H1 (cell line): ENCODE data around the gene RALGAPB. TPM values are rescaled to one million over a fixed set of nuclear protein-coding genes. Genes with fewer than 3 reads are reported as not detected.

Source experiments
- CTCF ChIA-PET: fragments of 300-600 bp; sonication (Branson Sonifier 250); formaldehyde crosslinking; loops from one replicate; lab custom pipeline; 2021; ENCODE audit not compliant: partially characterized antibody; lab: Charles Lee
- POLR2A ChIA-PET: fragments of 300-600 bp; sonication (Branson Sonifier 250); formaldehyde crosslinking; loops from one replicate; lab custom pipeline; 2021; ENCODE audit warnings: inconsistent platforms; ENCODE audit not compliant: partially characterized antibody; lab: Charles Lee
- DNase-seq, 2 experiments: peaks; one replicate each; pipeline versions ENCODE4 v3.0.0 to v3.0.0-alpha.2; 2010 to 2022; ENCODE audit warnings: low spot score in 2 of 2, low read depth in 1 of 2, mixed read lengths in 1 of 2
- FAIRE-seq: peaks from 2 replicates; lab custom pipeline; 2011; peaks lifted over from hg19 to GRCh38; lab: Jason Lieb, UNC
- H2AFZ ChIP-seq: 2 replicates; pipeline ENCODE4 v1.8.1; 2012; ENCODE audit warnings: low read length, inconsistent platforms
- H2AK5ac ChIP-seq: 2 replicates; pipeline ENCODE4 v1.6.1; 2013; ENCODE audit warnings: low read depth, low read length
- H2BK120ac ChIP-seq: replicated peaks from 2 replicates; pipeline ENCODE3; 2013; ENCODE audit warnings: low read depth, low read length, inconsistent platforms
- H2BK12ac ChIP-seq: 2 replicates; pipeline ENCODE4 v1.6.1; 2013; ENCODE audit warnings: low read depth, low read length
- H2BK15ac ChIP-seq: 2 replicates; pipeline ENCODE4 v1.6.1; 2013; ENCODE audit warnings: low read length
- H2BK20ac ChIP-seq: 2 replicates; pipeline ENCODE4 v1.6.1; 2013; ENCODE audit warnings: low read length
- H2BK5ac ChIP-seq: 2 replicates; pipeline ENCODE4 v1.6.1; 2013; ENCODE audit warnings: low read depth, low read length
- H3K14ac ChIP-seq: 2 replicates; pipeline ENCODE4 v1.6.1; 2013; ENCODE audit warnings: inconsistent platforms; ENCODE audit not compliant: insufficient read length
- H3K18ac ChIP-seq: 2 replicates; pipeline ENCODE4 v1.6.1; 2013; ENCODE audit warnings: low read length; ENCODE audit errors: extremely low read depth
- H3K23ac ChIP-seq: 2 replicates; pipeline ENCODE4 v1.6.1; 2013; ENCODE audit warnings: inconsistent platforms; ENCODE audit not compliant: insufficient read length
- H3K23me2 ChIP-seq: 2 replicates; pipeline ENCODE4 v1.6.1; 2013; ENCODE audit warnings: low read depth, low read length
- H3K27ac ChIP-seq: 2 replicates; pipeline ENCODE4 v1.6.1; 2011; ENCODE audit warnings: low read depth, low read length, inconsistent platforms
- H3K27me3 ChIP-seq, 4 experiments: replicated peaks in 1 of 4; 1 replicate in 1 of 4; 2 replicates in 3 of 4; pipeline versions ENCODE4 v1.6.1 to v1.8.1; 2011 to 2013; ENCODE audit warnings: low read length in 3 of 4, mild to moderate bottlenecking in 3 of 4, inconsistent platforms in 2 of 4, mixed read lengths in 2 of 4, moderate library complexity in 1 of 4; ENCODE audit not compliant: control insufficient read depth in 3 of 4, insufficient read depth in 3 of 4; ENCODE audit errors: extremely low read depth in 1 of 4
- H3K36me3 ChIP-seq, 4 experiments: 2 replicates each; pipeline versions ENCODE4 v1.6.1 to v1.8.1; 2011 to 2013; ENCODE audit warnings: mild to moderate bottlenecking in 4 of 4, low read length in 3 of 4, moderate library complexity in 2 of 4, control low read depth in 1 of 4, inconsistent platforms in 1 of 4; ENCODE audit not compliant: insufficient read depth in 4 of 4, control insufficient read depth in 2 of 4
- H3K4ac ChIP-seq: replicated peaks from 2 replicates; pipeline ENCODE3; 2013; ENCODE audit warnings: low read length, low read depth, mixed read lengths, inconsistent platforms; ENCODE audit not compliant: insufficient read length
- H3K4me1 ChIP-seq, 4 experiments: replicated peaks in 1 of 4; 1 replicate in 1 of 4; 2 replicates in 3 of 4; pipeline versions ENCODE4 v1.6.1 to v1.8.1; 2011 to 2013; ENCODE audit warnings: low read length in 3 of 4, inconsistent platforms in 2 of 4, mixed read lengths in 1 of 4; ENCODE audit not compliant: insufficient read depth in 4 of 4, control insufficient read depth in 3 of 4
- H3K4me2 ChIP-seq, 2 experiments: 2 replicates each; pipeline versions ENCODE4 v1.6.1 to v1.8.1; 2011 to 2013; ENCODE audit warnings: low read depth in 2 of 2, low read length in 2 of 2, control low read depth in 1 of 2, inconsistent platforms in 1 of 2, mild to moderate bottlenecking in 1 of 2; ENCODE audit not compliant: insufficient read depth in 1 of 2
- H3K4me3 ChIP-seq, 4 experiments: fragments of 200-600, 300-600 bp in 1 of 4; sonication (generic), shearing (Covaris generic), sonication (Bioruptor Twin) in 1 of 4; 2 replicates each; pipeline versions ENCODE4 v1.5.1 to v1.8.1; 2011 to 2016; ENCODE audit warnings: low read length in 4 of 4, low read depth in 3 of 4, control low read depth in 2 of 4, inconsistent platforms in 2 of 4, mild to moderate bottlenecking in 2 of 4, mixed read lengths in 1 of 4, moderate library complexity in 1 of 4; ENCODE audit not compliant: insufficient read depth in 2 of 4; ENCODE audit errors: extremely low read depth in 1 of 4
- H3K56ac ChIP-seq: replicated peaks from 2 replicates; pipeline ENCODE3; 2013; ENCODE audit warnings: low read depth, mild to moderate bottlenecking, mixed read lengths, low read length, inconsistent platforms; ENCODE audit not compliant: insufficient read length
- H3K79me1 ChIP-seq: 2 replicates; pipeline ENCODE4 v1.6.1; 2013; ENCODE audit warnings: low read depth, low read length, control low read depth
- H3K79me2 ChIP-seq, 2 experiments: 2 replicates each; pipeline versions ENCODE4 v1.6.1 to v1.8.1; 2012 to 2013; ENCODE audit warnings: low read length in 2 of 2, mild to moderate bottlenecking in 2 of 2, inconsistent platforms in 1 of 2; ENCODE audit not compliant: insufficient read depth in 2 of 2, control insufficient read depth in 1 of 2
- H3K9ac ChIP-seq, 4 experiments: replicated peaks in 1 of 4; 1 replicate in 1 of 4; 2 replicates in 3 of 4; pipeline versions ENCODE4 v1.6.1 to v1.8.1; 2011 to 2013; ENCODE audit warnings: low read depth in 3 of 4, low read length in 3 of 4, control low read depth in 2 of 4, mild to moderate bottlenecking in 2 of 4, moderate library complexity in 2 of 4, inconsistent platforms in 1 of 4; ENCODE audit errors: extremely low read depth in 1 of 4
- H3K9me3 ChIP-seq, 2 experiments: 2 replicates each; pipeline versions ENCODE4 v1.6.1 to v1.8.1; 2012 to 2013; ENCODE audit warnings: mild to moderate bottlenecking in 2 of 2, moderate library complexity in 2 of 2, control low read depth in 1 of 2, inconsistent platforms in 1 of 2, low read depth in 1 of 2, low read length in 1 of 2, mixed read lengths in 1 of 2; ENCODE audit not compliant: insufficient read depth in 2 of 2
- H4K20me1 ChIP-seq, 2 experiments: replicated peaks in 1 of 2; 2 replicates each; pipeline versions ENCODE3 to v1.8.1; 2011 to 2013; ENCODE audit warnings: inconsistent platforms in 2 of 2, low read length in 2 of 2, mild to moderate bottlenecking in 1 of 2; ENCODE audit not compliant: insufficient read depth in 2 of 2, control insufficient read depth in 1 of 2
- H4K5ac ChIP-seq: 2 replicates; pipeline ENCODE4 v1.6.1; 2013; ENCODE audit warnings: low read length, low read depth, mixed read lengths, inconsistent platforms; ENCODE audit not compliant: insufficient read length
- H4K8ac ChIP-seq: 2 replicates; pipeline ENCODE4 v1.8.0; 2013; ENCODE audit warnings: mild to moderate bottlenecking, moderate library complexity, low read length, inconsistent platforms; ENCODE audit not compliant: insufficient read depth; ENCODE audit errors: extremely low read depth
- H4K91ac ChIP-seq: replicated peaks from 2 replicates; pipeline ENCODE3; 2013; ENCODE audit warnings: low read length, mixed read lengths, inconsistent platforms; ENCODE audit not compliant: insufficient read length
- HDAC2 ChIP-seq, 2 experiments: fragments of 300-600 bp in 1 of 2; sonication (generic) in 1 of 2; IDR thresholded peaks; 2 replicates each; pipeline ENCODE4 v1.6.1; 2011 to 2012; ENCODE audit warnings: low read depth in 2 of 2, low read length in 2 of 2, mild to moderate bottlenecking in 2 of 2, moderate library complexity in 2 of 2, borderline replicate concordance in 1 of 2, inconsistent platforms in 1 of 2
- KDM4A ChIP-seq: IDR thresholded peaks from one replicate; pipeline ENCODE4 v1.7.1; 2012; ENCODE audit warnings: low read depth, mild to moderate bottlenecking, moderate library complexity, low read length, inconsistent platforms; ENCODE audit not compliant: severe bottlenecking
- KDM5A ChIP-seq: fragments of 200-600 bp; IDR thresholded peaks from 2 replicates; pipeline ENCODE4 v1.7.1; 2012; ENCODE audit warnings: mild to moderate bottlenecking, low read length, inconsistent platforms, mixed read lengths
- POLR2A ChIP-seq, 2 experiments: IDR thresholded peaks; 1 replicate in 1 of 2; 2 replicates in 1 of 2; pipeline ENCODE4 v1.6.1; 2011; ENCODE audit warnings: low read depth in 2 of 2, low read length in 2 of 2, mild to moderate bottlenecking in 2 of 2; ENCODE audit errors: control extremely low read depth in 1 of 2
- RAD21 ChIP-seq, 2 experiments: IDR thresholded peaks in 1 of 2; conservative IDR thresholded peaks in 1 of 2; 2 replicates each; pipeline ENCODE4 v1.6.1; 2011; ENCODE audit warnings: low read depth in 2 of 2, low read length in 2 of 2, improper control_type of control experiment in 1 of 2, inconsistent platforms in 1 of 2, mild to moderate bottlenecking in 1 of 2, moderate library complexity in 1 of 2
- RFX5 ChIP-seq: IDR thresholded peaks from 2 replicates; pipeline ENCODE4 v1.6.1; 2011; ENCODE audit warnings: low read depth, low read length, improper control_type of control experiment, borderline replicate concordance
- RXRA ChIP-seq: IDR thresholded peaks from 2 replicates; pipeline ENCODE4 v1.6.1; 2011; ENCODE audit warnings: low read depth, mild to moderate bottlenecking, low read length, moderate library complexity; ENCODE audit not compliant: insufficient read depth
- SIRT6 ChIP-seq: IDR thresholded peaks from one replicate; pipeline ENCODE4 v1.7.1; 2012; ENCODE audit warnings: low read length, inconsistent platforms
- SRF ChIP-seq: IDR thresholded peaks from 2 replicates; pipeline ENCODE4 v1.6.1; 2011; ENCODE audit warnings: mild to moderate bottlenecking, low read depth, low read length, moderate library complexity
- ZNF274 ChIP-seq: IDR thresholded peaks from 2 replicates; pipeline ENCODE4 v1.7.0; 2012; ENCODE audit warnings: low read length, borderline replicate concordance; ENCODE audit errors: extremely low read depth
- WGBS, 2 experiments: shearing (Covaris generic) in 1 of 2; methylation state at CpG; one replicate each; pipeline versions ENCODE4 v1.1.6 to v1.1.7; 2013 to 2015; ENCODE audit warnings: low lambda C conversion rate in 2 of 2, mixed read lengths in 2 of 2, inconsistent platforms in 1 of 2, low coverage in 1 of 2, missing lambda C conversion rate in 1 of 2; ENCODE audit not compliant: insufficient replicate concordance in 2 of 2, insufficient coverage in 1 of 2, insufficient read length in 1 of 2; ENCODE audit errors: extremely low coverage in 1 of 2, missing lambda C conversion rate in 1 of 2; 5-methylcytosine and 5-hydroxymethylcytosine counted together
- polyA plus RNA-seq, 7 experiments: library from polyadenylated mRNA; depleted of rRNA in 3 of 7; stranded (reverse) in 5 of 7; unstranded in 2 of 7; fragments of >200 nt in 5 of 7; fragments of 200-250 nt in 2 of 7; gene quantifications; 1 replicate in 5 of 7; 2 replicates in 1 of 7; 4 replicates in 1 of 7; pipeline versions ENCODE4 v1.2.1 to v1.2.3, GENCODE V29; 2011 to 2013; ENCODE audit warnings: missing spikeins in 2 of 7, mixed read lengths in 2 of 7
- total RNA-seq: library from RNA; stranded (reverse); fragmentation: NEBNext Ultra II Directional; extraction: Animal tissue kit (Norgen Biotek cat#: 25700); gene quantifications from 2 replicates; pipeline ENCODE4 v1.2.1, GENCODE V29; 2021
- TF ChIP-seq, protein P1 (sequence below): IDR thresholded peaks from 2 replicates; pipeline ENCODE4 v1.6.1; 2011; ENCODE audit warnings: low read length, improper control_type of control experiment

The RALGAPB gene
- total and polyA plus RNA-seq, 2 of the 8 experiments (the other 6 are each of a cell fraction or from before 2014, with no cell fraction given) = 10.6 to 35.1 TPM

DNA sequence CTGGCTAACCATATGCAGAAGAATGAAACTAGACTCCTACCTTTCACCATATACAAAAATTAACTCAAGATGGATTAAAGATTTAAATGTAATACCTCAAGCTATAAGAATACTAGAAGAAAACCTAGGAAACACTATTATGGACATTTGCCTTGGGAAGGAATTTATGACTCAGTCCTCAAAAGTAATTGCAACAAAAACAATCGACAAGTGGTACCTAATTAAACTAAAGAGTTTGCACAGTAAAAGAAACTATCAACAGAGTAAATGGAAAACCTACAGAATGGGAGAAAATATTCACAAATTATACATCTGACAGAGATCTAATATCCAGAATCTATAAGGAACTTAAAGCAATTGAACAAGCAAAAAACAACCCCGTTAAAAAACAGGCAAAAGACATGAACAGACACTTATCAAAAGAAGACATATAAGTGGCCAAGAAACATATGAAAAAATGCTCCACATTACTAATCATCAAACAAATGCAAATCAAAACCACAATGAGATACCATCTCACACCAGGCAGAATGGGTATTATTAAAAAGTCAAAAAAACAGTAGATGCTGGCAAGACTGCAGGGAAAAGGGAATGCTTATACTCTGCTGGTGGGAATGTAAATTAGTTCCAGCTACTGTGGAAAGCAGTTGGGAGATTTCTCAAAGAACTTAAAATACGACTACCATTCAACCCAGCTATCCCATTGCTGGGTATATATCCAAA is 31.9 kb downstream of the RALGAPB start:
- CTCF ChIA-PET = interaction anchor here (0.6 kb wide), 1 partner anchor 9 kb away, joined by 3 read pairs; no protein-coding TSS in a partner anchor
- FAIRE-seq (no peak), DNase-seq (no peak)
- TF ChIP-seq KDM5A (no peak), ZNF274 (no peak), SIRT6 (no peak), RXRA (no peak), POLR2A (IDR thresholded peaks at IDR 0.05; ENCODE audit: control extremely low read depth in 1 of 2, low read depth in 2 of 2, low read length in 2 of 2) (no peak), SRF (no peak), KDM4A (no peak), HDAC2 (IDR thresholded peaks at IDR 0.05; ENCODE audit: borderline replicate concordance in 1 of 2, low read depth in 2 of 2, low read length in 2 of 2) (no peak), RFX5 (no peak), RAD21 (IDR thresholded peaks at IDR 0.05 in 1 of 2, conservative IDR thresholded peaks at IDR 0.05 in 1 of 2; ENCODE audit: low read depth in 2 of 2, low read length in 2 of 2) (no peak)
- TF ChIP-seq, protein P1, sequence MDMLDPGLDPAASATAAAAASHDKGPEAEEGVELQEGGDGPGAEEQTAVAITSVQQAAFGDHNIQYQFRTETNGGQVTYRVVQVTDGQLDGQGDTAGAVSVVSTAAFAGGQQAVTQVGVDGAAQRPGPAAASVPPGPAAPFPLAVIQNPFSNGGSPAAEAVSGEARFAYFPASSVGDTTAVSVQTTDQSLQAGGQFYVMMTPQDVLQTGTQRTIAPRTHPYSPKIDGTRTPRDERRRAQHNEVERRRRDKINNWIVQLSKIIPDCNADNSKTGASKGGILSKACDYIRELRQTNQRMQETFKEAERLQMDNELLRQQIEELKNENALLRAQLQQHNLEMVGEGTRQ = no peak

More for the DNA sequence above, 31.9 kb downstream of the RALGAPB start:
- no peak overlapping the region for H2BK20ac ChIP-seq
- H3K36me3 ChIP-seq = peaks cover 2 to 24% (median 18%) of the 10 kb centered on the region in 4 experiments; a peak in 6 of 8 replicates
- no peak overlapping the region for H2BK120ac ChIP-seq
- H2BK12ac ChIP-seq = no peak overlapping the region
- H4K8ac ChIP-seq = no peak overlapping the region
- no peak overlapping the region for H3K4me3 ChIP-seq
- H4K5ac ChIP-seq = no peak overlapping the region
- no peaks in the 10 kb centered on the region for H3K79me2 ChIP-seq
- no peaks in the 10 kb centered on the region for H3K4me1 ChIP-seq
- no peak overlapping the region for H3K14ac ChIP-seq
- H3K27ac ChIP-seq = no peak overlapping the region
- H3K23me2 ChIP-seq = no peaks in the 10 kb centered on the region
- no peak overlapping the region for H3K18ac ChIP-seq
- H3K4me2 ChIP-seq = no peak overlapping the region
- POLR2A ChIA-PET = no interaction called here
- no peak overlapping the region for H2BK5ac ChIP-seq
- no peak overlapping the region for H3K4ac ChIP-seq
- H2AK5ac ChIP-seq = no peak overlapping the region
- peaks cover 0 to 1% of the 10 kb centered on the region in 2 experiments for H4K20me1 ChIP-seq
- no peaks in the 10 kb centered on the region for H3K27me3 ChIP-seq
- H3K9me3 ChIP-seq = no peaks in the 10 kb centered on the region
- WGBS, 2 experiments = 95% methylated on average over 3 of the region's 3 CpGs; no CpG with 5 or more reads in 1 of the 2 experiments
- H3K79me1 ChIP-seq = no peaks in the 10 kb centered on the region; the same call in 1 of the 2 replicates
- no peak overlapping the region for H4K91ac ChIP-seq
- no peak overlapping the region for H2BK15ac ChIP-seq
- no peak overlapping the region for H3K23ac ChIP-seq
- H3K9ac ChIP-seq = no peak overlapping the region
- no peak overlapping the region for H3K56ac ChIP-seq
- H2AFZ ChIP-seq = no peak overlapping the region
